SK-N-SH treated with all-trans-retinoic acid at 6 μM for 48 hours (cell line): ENCODE data around the gene ZNF488.

Experiments
- ATAC-seq: fragments of 200-7000 bp; cut with Tn5 transposase; 3 replicates; pipeline ENCODE4 v1.9.1; 2020; ENCODE audit warnings: mild to moderate bottlenecking, moderate library complexity
- ARNTL ChIP-seq: fragments of 450-650 bp; formaldehyde crosslinking; IDR thresholded peaks from 2 replicates; pipeline ENCODE4 v1.5.0; 2020; ENCODE audit warnings: low read depth, mild to moderate bottlenecking, moderate library complexity, borderline replicate concordance
- BACH2 ChIP-seq: fragments of 250-450 bp; sonication (Bioruptor Pico); IDR thresholded peaks from 2 replicates; pipeline ENCODE4 v1.9.0; 2021; ENCODE audit warnings: mild to moderate bottlenecking, borderline replicate concordance
- CSDC2 ChIP-seq: fragments of 250-450 bp; sonication (Bioruptor Pico); IDR thresholded peaks from 2 replicates; pipeline ENCODE4 v1.5.0; 2020; ENCODE audit warnings: mild to moderate bottlenecking, moderate library complexity
- ESRRG ChIP-seq: fragments of 250-450 bp; sonication (Bioruptor Pico); IDR thresholded peaks from 2 replicates; pipeline ENCODE4 v1.6.1; 2021; ENCODE audit warnings: mild to moderate bottlenecking
- GLIS3 ChIP-seq: fragments of 250-450 bp; sonication (Bioruptor Pico); IDR thresholded peaks from 2 replicates; pipeline ENCODE4 v1.5.0; 2020; ENCODE audit warnings: mild to moderate bottlenecking, moderate library complexity
- OSR1 ChIP-seq: fragments of 250-450 bp; sonication (Bioruptor Pico); IDR thresholded peaks from 2 replicates; pipeline ENCODE4 v1.8.0; 2022; ENCODE audit warnings: moderate library complexity, mild to moderate bottlenecking, inconsistent platforms
- PPARA ChIP-seq: fragments of 250-450 bp; sonication (Bioruptor Pico); IDR thresholded peaks from 2 replicates; pipeline ENCODE4 v1.5.0; 2020; ENCODE audit warnings: mild to moderate bottlenecking, borderline replicate concordance
- SNAI2 ChIP-seq: fragments of 250-450 bp; sonication (Bioruptor Pico); IDR thresholded peaks from 2 replicates; pipeline ENCODE4 v1.5.0; 2020; ENCODE audit warnings: mild to moderate bottlenecking, moderate library complexity
- TCF4 ChIP-seq: fragments of 250-450 bp; sonication (Bioruptor Pico); IDR thresholded peaks from 2 replicates; pipeline ENCODE4 v1.8.0; 2021; ENCODE audit warnings: mild to moderate bottlenecking, moderate library complexity, borderline replicate concordance
- TOX ChIP-seq: fragments of 250-450 bp; sonication (Bioruptor Pico); IDR thresholded peaks from 2 replicates; pipeline ENCODE4 v1.8.0; 2021; ENCODE audit warnings: mild to moderate bottlenecking, moderate library complexity, borderline replicate concordance
- ZC3H10 ChIP-seq: fragments of 250-450 bp; sonication (Bioruptor Pico); IDR thresholded peaks from 2 replicates; pipeline ENCODE4 v1.5.1; 2021; ENCODE audit warnings: mild to moderate bottlenecking, moderate library complexity
- ZFP30 ChIP-seq: fragments of 450-650 bp; formaldehyde crosslinking; IDR thresholded peaks from 2 replicates; pipeline ENCODE4 v1.5.0; 2022; ENCODE audit warnings: mild to moderate bottlenecking, moderate library complexity
- ZNF565 ChIP-seq: fragments of 450-650 bp; formaldehyde crosslinking; conservative IDR thresholded peaks from 2 replicates; pipeline ENCODE4 v1.5.0; 2020; ENCODE audit warnings: low read depth, mild to moderate bottlenecking, moderate library complexity
- ZNF70 ChIP-seq: fragments of 450-650 bp; formaldehyde crosslinking; IDR thresholded peaks from 2 replicates; pipeline ENCODE4 v1.5.0; 2020; ENCODE audit warnings: mild to moderate bottlenecking, moderate library complexity
- ZNF8 ChIP-seq: fragments of 450-650 bp; formaldehyde crosslinking; IDR thresholded peaks from 2 replicates; pipeline ENCODE4 v1.5.0; 2020; ENCODE audit warnings: mild to moderate bottlenecking, moderate library complexity
- TF ChIP-seq, protein P1 (sequence below): fragments of 250-450 bp; sonication (Bioruptor Pico); IDR thresholded peaks from 2 replicates; pipeline ENCODE4 v1.5.1; 2020; ENCODE audit warnings: low read depth, mild to moderate bottlenecking, moderate library complexity
- TF ChIP-seq, protein P2 (sequence below): fragments of 250-450 bp; sonication (Bioruptor Pico); IDR thresholded peaks from 2 replicates; pipeline ENCODE4 v1.5.1; 2021; ENCODE audit warnings: mild to moderate bottlenecking, moderate library complexity
- TF ChIP-seq, protein P3 (sequence below): fragments of 250-450 bp; sonication (Bioruptor Pico); IDR thresholded peaks from 2 replicates; pipeline ENCODE4 v1.5.0; 2020; ENCODE audit warnings: mild to moderate bottlenecking, moderate library complexity
- TF ChIP-seq, protein P4 (sequence below): fragments of 250-450 bp; sonication (Bioruptor Pico); IDR thresholded peaks from 2 replicates; pipeline ENCODE4 v1.8.0; 2021; ENCODE audit warnings: low read depth, mild to moderate bottlenecking, moderate library complexity, borderline replicate concordance

The ZNF488 gene

DNA sequence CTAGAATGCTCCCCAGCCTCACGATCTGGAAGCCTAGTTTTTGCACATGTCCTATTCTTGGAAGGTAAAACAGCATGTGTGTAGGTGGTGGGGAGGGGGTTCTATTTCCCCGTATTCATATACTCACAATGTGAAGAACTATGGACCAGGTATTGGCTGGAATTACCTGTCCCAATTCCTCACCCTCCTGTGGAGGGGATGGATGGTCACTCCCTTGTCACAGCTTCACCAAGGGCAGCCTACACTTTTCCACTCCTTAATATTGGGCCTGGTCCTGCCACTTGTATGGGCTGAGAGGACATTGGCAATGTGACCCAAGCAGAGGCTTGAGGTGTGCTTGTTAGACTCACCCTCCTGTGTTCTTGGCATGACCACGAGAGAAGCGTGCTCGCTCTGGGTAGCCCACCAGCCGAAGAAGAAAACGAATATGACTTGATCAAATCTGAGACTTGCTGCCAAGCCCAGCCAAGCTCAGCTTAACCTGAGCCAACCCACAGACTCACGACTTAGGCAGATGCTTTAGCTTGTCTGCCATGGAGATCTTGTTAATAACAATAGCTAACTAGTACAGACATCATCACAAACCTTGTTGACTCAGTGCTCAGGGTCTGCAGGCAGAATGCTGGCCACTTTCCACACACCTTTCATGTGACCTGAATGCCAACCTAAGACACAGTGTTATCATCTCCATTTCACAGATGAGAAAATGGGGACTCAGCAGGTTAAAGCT lies 17.2 kb downstream of the ZNF488 start:
- ATAC-seq: no peak
- TF ChIP-seq, protein P1, sequence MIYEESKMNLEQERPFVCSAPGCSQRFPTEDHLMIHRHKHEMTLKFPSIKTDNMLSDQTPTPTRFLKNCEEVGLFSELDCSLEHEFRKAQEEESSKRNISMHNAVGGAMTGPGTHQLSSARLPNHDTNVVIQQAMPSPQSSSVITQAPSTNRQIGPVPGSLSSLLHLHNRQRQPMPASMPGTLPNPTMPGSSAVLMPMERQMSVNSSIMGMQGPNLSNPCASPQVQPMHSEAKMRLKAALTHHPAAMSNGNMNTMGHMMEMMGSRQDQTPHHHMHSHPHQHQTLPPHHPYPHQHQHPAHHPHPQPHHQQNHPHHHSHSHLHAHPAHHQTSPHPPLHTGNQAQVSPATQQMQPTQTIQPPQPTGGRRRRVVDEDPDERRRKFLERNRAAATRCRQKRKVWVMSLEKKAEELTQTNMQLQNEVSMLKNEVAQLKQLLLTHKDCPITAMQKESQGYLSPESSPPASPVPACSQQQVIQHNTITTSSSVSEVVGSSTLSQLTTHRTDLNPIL (CRISPR knock-in tag): no peak
- no peak for TF ChIP-seq ZC3H10 (CRISPR knock-in tag)
- TF ChIP-seq ZNF70: no peak
- TF ChIP-seq ZNF8 (CRISPR knock-in tag): no peak
- TF ChIP-seq TOX: no peak
- TF ChIP-seq GLIS3 (CRISPR knock-in tag): no peak
- TF ChIP-seq ZNF565 (CRISPR knock-in tag): no peak
- TF ChIP-seq ESRRG: no peak
- no peak for TF ChIP-seq ZFP30 (CRISPR knock-in tag)
- TF ChIP-seq ARNTL (CRISPR knock-in tag): no peak
- TF ChIP-seq, protein P2, sequence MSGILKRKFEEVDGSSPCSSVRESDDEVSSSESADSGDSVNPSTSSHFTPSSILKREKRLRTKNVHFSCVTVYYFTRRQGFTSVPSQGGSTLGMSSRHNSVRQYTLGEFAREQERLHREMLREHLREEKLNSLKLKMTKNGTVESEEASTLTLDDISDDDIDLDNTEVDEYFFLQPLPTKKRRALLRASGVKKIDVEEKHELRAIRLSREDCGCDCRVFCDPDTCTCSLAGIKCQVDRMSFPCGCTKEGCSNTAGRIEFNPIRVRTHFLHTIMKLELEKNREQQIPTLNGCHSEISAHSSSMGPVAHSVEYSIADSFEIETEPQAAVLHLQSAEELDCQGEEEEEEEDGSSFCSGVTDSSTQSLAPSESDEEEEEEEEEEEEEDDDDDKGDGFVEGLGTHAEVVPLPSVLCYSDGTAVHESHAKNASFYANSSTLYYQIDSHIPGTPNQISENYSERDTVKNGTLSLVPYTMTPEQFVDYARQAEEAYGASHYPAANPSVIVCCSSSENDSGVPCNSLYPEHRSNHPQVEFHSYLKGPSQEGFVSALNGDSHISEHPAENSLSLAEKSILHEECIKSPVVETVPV (CRISPR knock-in tag): no peak
- TF ChIP-seq, protein P3, sequence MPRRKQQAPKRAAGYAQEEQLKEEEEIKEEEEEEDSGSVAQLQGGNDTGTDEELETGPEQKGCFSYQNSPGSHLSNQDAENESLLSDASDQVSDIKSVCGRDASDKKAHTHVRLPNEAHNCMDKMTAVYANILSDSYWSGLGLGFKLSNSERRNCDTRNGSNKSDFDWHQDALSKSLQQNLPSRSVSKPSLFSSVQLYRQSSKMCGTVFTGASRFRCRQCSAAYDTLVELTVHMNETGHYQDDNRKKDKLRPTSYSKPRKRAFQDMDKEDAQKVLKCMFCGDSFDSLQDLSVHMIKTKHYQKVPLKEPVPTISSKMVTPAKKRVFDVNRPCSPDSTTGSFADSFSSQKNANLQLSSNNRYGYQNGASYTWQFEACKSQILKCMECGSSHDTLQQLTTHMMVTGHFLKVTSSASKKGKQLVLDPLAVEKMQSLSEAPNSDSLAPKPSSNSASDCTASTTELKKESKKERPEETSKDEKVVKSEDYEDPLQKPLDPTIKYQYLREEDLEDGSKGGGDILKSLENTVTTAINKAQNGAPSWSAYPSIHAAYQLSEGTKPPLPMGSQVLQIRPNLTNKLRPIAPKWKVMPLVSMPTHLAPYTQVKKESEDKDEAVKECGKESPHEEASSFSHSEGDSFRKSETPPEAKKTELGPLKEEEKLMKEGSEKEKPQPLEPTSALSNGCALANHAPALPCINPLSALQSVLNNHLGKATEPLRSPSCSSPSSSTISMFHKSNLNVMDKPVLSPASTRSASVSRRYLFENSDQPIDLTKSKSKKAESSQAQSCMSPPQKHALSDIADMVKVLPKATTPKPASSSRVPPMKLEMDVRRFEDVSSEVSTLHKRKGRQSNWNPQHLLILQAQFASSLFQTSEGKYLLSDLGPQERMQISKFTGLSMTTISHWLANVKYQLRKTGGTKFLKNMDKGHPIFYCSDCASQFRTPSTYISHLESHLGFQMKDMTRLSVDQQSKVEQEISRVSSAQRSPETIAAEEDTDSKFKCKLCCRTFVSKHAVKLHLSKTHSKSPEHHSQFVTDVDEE (CRISPR knock-in tag): no peak
- TF ChIP-seq OSR1 (CRISPR knock-in tag): no peak
- TF ChIP-seq TCF4 (CRISPR knock-in tag): no peak
- TF ChIP-seq SNAI2 (CRISPR knock-in tag): no peak
- TF ChIP-seq CSDC2: no peak
- TF ChIP-seq BACH2: no peak
- TF ChIP-seq, protein P4, sequence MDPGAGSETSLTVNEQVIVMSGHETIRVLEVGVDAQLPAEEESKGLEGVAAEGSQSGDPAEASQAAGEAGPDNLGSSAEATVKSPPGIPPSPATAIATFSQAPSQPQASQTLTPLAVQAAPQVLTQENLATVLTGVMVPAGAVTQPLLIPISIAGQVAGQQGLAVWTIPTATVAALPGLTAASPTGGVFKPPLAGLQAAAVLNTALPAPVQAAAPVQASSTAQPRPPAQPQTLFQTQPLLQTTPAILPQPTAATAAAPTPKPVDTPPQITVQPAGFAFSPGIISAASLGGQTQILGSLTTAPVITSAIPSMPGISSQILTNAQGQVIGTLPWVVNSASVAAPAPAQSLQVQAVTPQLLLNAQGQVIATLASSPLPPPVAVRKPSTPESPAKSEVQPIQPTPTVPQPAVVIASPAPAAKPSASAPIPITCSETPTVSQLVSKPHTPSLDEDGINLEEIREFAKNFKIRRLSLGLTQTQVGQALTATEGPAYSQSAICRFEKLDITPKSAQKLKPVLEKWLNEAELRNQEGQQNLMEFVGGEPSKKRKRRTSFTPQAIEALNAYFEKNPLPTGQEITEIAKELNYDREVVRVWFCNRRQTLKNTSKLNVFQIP (CRISPR knock-in tag): no peak
- TF ChIP-seq PPARA: no peak

- no peak for TF ChIP-seq ZNF565 (CRISPR knock-in tag)
- TF ChIP-seq, protein P3 (CRISPR knock-in tag): no peak
- TF ChIP-seq TCF4 (CRISPR knock-in tag): no peak
- no peak for ATAC-seq
Measured at GRCh38 chr10:47366181-47366631, 17.9 kb downstream of the ZNF488 start.
